Keratinocyte (primary cell): ENCODE measurements around the gene HS1BP3. TPM values are rescaled to one million over a fixed set of nuclear protein-coding genes. Genes with fewer than 3 reads are reported as not detected.

ENCODE experiments used
- DNase-seq: peaks from one replicate; pipeline ENCODE4 v3.0.0-alpha.2; 2011; ENCODE audit warnings: low read depth, missing footprints, low spot score
- FAIRE-seq: peaks from 2 replicates; lab custom pipeline; 2011; peaks lifted over from hg19 to GRCh38; lab: Jason Lieb, UNC
- H2AFZ ChIP-seq: 2 replicates; pipeline ENCODE4 v1.6.0; 2012; ENCODE audit warnings: low read length, control low read depth, inconsistent platforms; ENCODE audit not compliant: control insufficient read depth
- H3K27ac ChIP-seq: 2 replicates; pipeline ENCODE4 v1.5.1; 2011; ENCODE audit warnings: low read length; ENCODE audit not compliant: control insufficient read depth, insufficient read depth
- H3K27me3 ChIP-seq: 3 replicates; pipeline ENCODE4 v1.6.0; 2011; ENCODE audit warnings: low read length; ENCODE audit not compliant: control insufficient read depth, insufficient read depth; ENCODE audit errors: extremely low read depth
- H3K36me3 ChIP-seq, 2 experiments: 2 replicates in 1 of 2; 3 replicates in 1 of 2; pipeline ENCODE4 v1.5.1; 2011; ENCODE audit warnings: low read length in 2 of 2, mild to moderate bottlenecking in 1 of 2; ENCODE audit not compliant: control insufficient read depth in 2 of 2, insufficient read depth in 2 of 2; ENCODE audit errors: extremely low read depth in 1 of 2
- H3K4me1 ChIP-seq: 3 replicates; pipeline ENCODE4 v1.5.1; 2011; ENCODE audit warnings: low read length; ENCODE audit not compliant: control insufficient read depth, insufficient read depth; ENCODE audit errors: extremely low read depth
- H3K4me2 ChIP-seq: 3 replicates; pipeline ENCODE4 v1.6.0; 2011; ENCODE audit warnings: low read depth, low read length; ENCODE audit not compliant: control insufficient read depth, insufficient read depth; ENCODE audit errors: extremely low read depth
- H3K4me3 ChIP-seq, 3 experiments: fragments of 200-600 bp in 1 of 3; sonication (generic) in 1 of 3; 2 replicates in 2 of 3; 3 replicates in 1 of 3; pipeline ENCODE4 v1.5.1; 2011 to 2016; ENCODE audit warnings: low read length in 3 of 3, mild to moderate bottlenecking in 3 of 3, control low read depth in 2 of 3, inconsistent platforms in 1 of 3, low read depth in 1 of 3, mixed read lengths in 1 of 3, mixed run types in 1 of 3, moderate library complexity in 1 of 3; ENCODE audit not compliant: control insufficient read depth in 2 of 3, insufficient read depth in 2 of 3; ENCODE audit errors: extremely low read depth in 1 of 3
- H3K79me2 ChIP-seq: 2 replicates; pipeline ENCODE4 v1.6.0; 2012; ENCODE audit warnings: low read length; ENCODE audit not compliant: control insufficient read depth, insufficient read depth
- H3K9ac ChIP-seq: 3 replicates; pipeline ENCODE4 v1.6.0; 2011; ENCODE audit warnings: low read length; ENCODE audit not compliant: control insufficient read depth, insufficient read depth; ENCODE audit errors: extremely low read depth
- H3K9me1 ChIP-seq: 3 replicates; pipeline ENCODE4 v1.6.0; 2011; ENCODE audit warnings: low read length; ENCODE audit not compliant: control insufficient read depth, insufficient read depth; ENCODE audit errors: extremely low read depth
- H3K9me3 ChIP-seq: 2 replicates; pipeline ENCODE4 v1.5.1; 2012; ENCODE audit warnings: low read depth, low read length; ENCODE audit not compliant: control insufficient read depth
- H4K20me1 ChIP-seq: 3 replicates; pipeline ENCODE4 v1.6.0; 2011; ENCODE audit warnings: low read length; ENCODE audit not compliant: control insufficient read depth, insufficient read depth; ENCODE audit errors: extremely low read depth
- EZH2 ChIP-seq: IDR thresholded peaks from one replicate; pipeline ENCODE4 v1.6.1; 2012; ENCODE audit warnings: inconsistent platforms, mild to moderate bottlenecking, low read length, moderate library complexity
- dilution Hi-C: fragments of 300-500 bp; cut with MboI; formaldehyde crosslinking; loops from one replicate; pipeline ENCODE4 v1.7.0; 2020; ENCODE audit warnings: low sequenced_read_pairs; ENCODE audit not compliant: extremely low pct_ligation_motif_present
- polyA plus RNA-seq, 5 experiments: library from polyadenylated mRNA; depleted of rRNA in 3 of 5; stranded (reverse) in 3 of 5; stranded (forward) in 1 of 5; unstranded in 1 of 5; fragments of >200 nt; gene quantifications; 1 replicate in 1 of 5; 2 replicates in 3 of 5; 3 replicates in 1 of 5; pipeline versions ENCODE4 v1.2.1 to v1.2.3, GENCODE V29; 2011 to 2012; ENCODE audit warnings: missing spikeins in 2 of 5, low read depth in 1 of 5, low replicate concordance in 1 of 5
- TF ChIP-seq, protein P1 (sequence below), 3 experiments: IDR thresholded peaks in 1 of 3; conservative IDR thresholded peaks in 1 of 3; optimal IDR thresholded peaks in 1 of 3; 2 replicates in 2 of 3; 3 replicates in 1 of 3; pipeline versions ENCODE3 to v1.5.1; 2011; ENCODE audit warnings: low read length in 3 of 3, mild to moderate bottlenecking in 3 of 3, moderate library complexity in 2 of 3, control low read depth in 1 of 3, inconsistent platforms in 1 of 3; ENCODE audit not compliant: insufficient read depth in 2 of 3; ENCODE audit errors: extremely low read depth in 1 of 3

The HS1BP3 gene
- polyA plus RNA-seq, 1 donor (not counting 4 experiments of a cell fraction or from before 2014, with no cell fraction given): 18.5 TPM

DNA sequence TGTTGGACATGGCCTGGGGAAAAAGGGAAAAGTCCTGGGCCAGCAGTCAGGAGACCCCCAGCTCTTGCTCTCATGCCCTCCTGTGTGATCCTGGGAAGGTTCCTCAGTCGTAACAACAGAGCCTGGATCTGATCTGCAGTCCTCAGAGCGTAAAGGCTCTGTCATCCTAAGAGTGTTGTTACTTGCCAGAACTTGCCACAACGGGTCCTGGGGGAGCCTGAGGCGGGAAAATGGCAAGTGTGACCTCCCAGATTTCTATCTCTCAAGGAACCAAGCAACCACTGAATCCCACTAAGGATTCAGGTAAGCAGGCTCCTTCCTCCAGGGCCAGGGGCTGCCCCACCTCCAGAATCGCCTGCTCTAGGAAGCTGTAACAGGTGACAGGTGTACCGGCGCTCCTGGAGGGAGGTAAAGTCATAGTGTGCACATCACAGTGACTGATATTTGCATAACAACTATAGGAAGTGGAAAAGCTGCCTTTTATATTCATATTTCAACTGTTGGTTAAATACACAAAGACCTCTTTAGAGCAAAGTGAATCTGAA lies 18.4 kb downstream of the HS1BP3 start:
- H3K4me1 ChIP-seq: peaks cover 21% of the 10 kb centered on the region
- no peaks in the 10 kb centered on the region for H3K9me3 ChIP-seq

GRCh38 chr2:20631617-20632307 lies 19.1 kb downstream of the HS1BP3 start:
- FAIRE-seq (no peak), DNase-seq (no peak)
- Histone ChIP-seq H3K4me2 (no peak overlapping the region), H3K36me3 (peaks cover 0 to 18% of the 10 kb centered on the region in 2 experiments), H3K27ac (no peak overlapping the region), H3K27me3 (no peaks in the 10 kb centered on the region), H3K9me1 (no peaks in the 10 kb centered on the region), H3K4me1 (peaks cover 21% of the 10 kb centered on the region), H2AFZ (no peak overlapping the region), H3K79me2 (no peaks in the 10 kb centered on the region), H4K20me1 (peaks cover 3% of the 10 kb centered on the region), H3K9ac (no peak overlapping the region), H3K4me3 (no peak overlapping the region), H3K9me3 (no peaks in the 10 kb centered on the region)
- dilution Hi-C loops: no loop called here
- TF ChIP-seq, protein P1, sequence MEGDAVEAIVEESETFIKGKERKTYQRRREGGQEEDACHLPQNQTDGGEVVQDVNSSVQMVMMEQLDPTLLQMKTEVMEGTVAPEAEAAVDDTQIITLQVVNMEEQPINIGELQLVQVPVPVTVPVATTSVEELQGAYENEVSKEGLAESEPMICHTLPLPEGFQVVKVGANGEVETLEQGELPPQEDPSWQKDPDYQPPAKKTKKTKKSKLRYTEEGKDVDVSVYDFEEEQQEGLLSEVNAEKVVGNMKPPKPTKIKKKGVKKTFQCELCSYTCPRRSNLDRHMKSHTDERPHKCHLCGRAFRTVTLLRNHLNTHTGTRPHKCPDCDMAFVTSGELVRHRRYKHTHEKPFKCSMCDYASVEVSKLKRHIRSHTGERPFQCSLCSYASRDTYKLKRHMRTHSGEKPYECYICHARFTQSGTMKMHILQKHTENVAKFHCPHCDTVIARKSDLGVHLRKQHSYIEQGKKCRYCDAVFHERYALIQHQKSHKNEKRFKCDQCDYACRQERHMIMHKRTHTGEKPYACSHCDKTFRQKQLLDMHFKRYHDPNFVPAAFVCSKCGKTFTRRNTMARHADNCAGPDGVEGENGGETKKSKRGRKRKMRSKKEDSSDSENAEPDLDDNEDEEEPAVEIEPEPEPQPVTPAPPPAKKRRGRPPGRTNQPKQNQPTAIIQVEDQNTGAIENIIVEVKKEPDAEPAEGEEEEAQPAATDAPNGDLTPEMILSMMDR (optimal IDR thresholded peaks at IDR 0.05 in 1 of 3, IDR thresholded peaks at IDR 0.05 in 1 of 3, conservative IDR thresholded peaks at IDR 0.05 in 1 of 3; ENCODE audit: extremely low read depth in 1 of 3, insufficient read depth in 2 of 3, low read length in 3 of 3): no peak
- TF ChIP-seq EZH2: no peak

More for the DNA sequence above, 18.4 kb downstream of the HS1BP3 start:
- Histone ChIP-seq H4K20me1 (peaks cover 3% of the 10 kb centered on the region), H3K36me3 (peaks cover 0 to 21% of the 10 kb centered on the region in 2 experiments), H3K27me3 (no peaks in the 10 kb centered on the region), H3K9ac (no peak overlapping the region), H3K27ac (no peak overlapping the region), H3K79me2 (no peaks in the 10 kb centered on the region), H2AFZ (no peak overlapping the region), H3K4me2 (no peak overlapping the region), H3K4me3 (no peak overlapping the region), H3K9me1 (no peaks in the 10 kb centered on the region)
- no peak for DNase-seq
- no peak for TF ChIP-seq EZH2
- TF ChIP-seq, protein P1 (optimal IDR thresholded peaks at IDR 0.05 in 1 of 3, IDR thresholded peaks at IDR 0.05 in 1 of 3, conservative IDR thresholded peaks at IDR 0.05 in 1 of 3; ENCODE audit: extremely low read depth in 1 of 3, insufficient read depth in 2 of 3, low read length in 3 of 3): no peak
- dilution Hi-C loops: no loop called here
- no peak for FAIRE-seq
